CD4-positive, CD25-positive, alpha-beta regulatory T cell (primary cell): ENCODE data around the gene CANT1. TPM values are rescaled to one million over a fixed set of nuclear protein-coding genes. Genes with fewer than 3 reads are reported as not detected.

Experiments used
- ATAC-seq, 2 donors: fragments of 150-1000 bp; cut with Tn5 transposase; one replicate each; pipeline ENCODE4 v1.10.0; 2021; ENCODE audit warnings: low read depth in 2 of 2, moderate number of reproducible peaks in 2 of 2, moderate library complexity in 1 of 2
- DNase-seq, 3 donors: peaks; one replicate each; pipeline versions ENCODE4 v3.0.0 to v3.0.0-alpha.2; 2012 to 2022; ENCODE audit warnings: mixed read lengths in 1 of 3
- H3K27ac ChIP-seq: one replicate; pipeline ENCODE4 v1.7.0; 2013; ENCODE audit warnings: mild to moderate bottlenecking, low read length; ENCODE audit not compliant: insufficient read depth, poor library complexity, severe bottlenecking
- H3K27me3 ChIP-seq: one replicate; pipeline ENCODE4 v1.7.0; 2013; ENCODE audit warnings: low read length; ENCODE audit not compliant: control insufficient read depth, insufficient read depth
- H3K36me3 ChIP-seq: one replicate; pipeline ENCODE4 v1.7.0; 2013; ENCODE audit warnings: mild to moderate bottlenecking, low read length, moderate library complexity; ENCODE audit not compliant: control insufficient read depth, insufficient read depth
- H3K4me1 ChIP-seq: 2 replicates; pipeline ENCODE4 v1.7.0; 2013; ENCODE audit warnings: mild to moderate bottlenecking, low read length; ENCODE audit not compliant: insufficient read depth, control insufficient read depth, poor library complexity, severe bottlenecking
- H3K4me3 ChIP-seq: one replicate; pipeline ENCODE4 v1.7.0; 2013; ENCODE audit warnings: low read depth, mild to moderate bottlenecking, low read length, moderate library complexity
- H3K9me3 ChIP-seq, 2 experiments: 1 replicate in 1 of 2; 2 replicates in 1 of 2; pipeline ENCODE4 v1.7.0; 2013; ENCODE audit warnings: low read length in 2 of 2, mild to moderate bottlenecking in 1 of 2, moderate library complexity in 1 of 2; ENCODE audit not compliant: control insufficient read depth in 2 of 2
- H3K27ac Mint-ChIP-seq, 3 donors: one replicate each; pipeline ENCODE4 v1.8.0; 2020 to 2022; ENCODE audit warnings: mild to moderate bottlenecking in 3 of 3, mixed read lengths in 3 of 3, moderate library complexity in 2 of 3
- H3K27me3 Mint-ChIP-seq: one replicate; pipeline ENCODE4 v1.8.0; 2022; ENCODE audit warnings: mild to moderate bottlenecking, mixed read lengths
- H3K36me3 Mint-ChIP-seq: one replicate; pipeline ENCODE4 v1.8.0; 2020; ENCODE audit warnings: mixed read lengths
- H3K4me1 Mint-ChIP-seq, 4 donors: one replicate each; pipeline ENCODE4 v1.8.0; 2020 to 2022; ENCODE audit warnings: mixed read lengths in 4 of 4, mild to moderate bottlenecking in 1 of 4
- H3K4me3 Mint-ChIP-seq, 4 donors: one replicate each; pipeline ENCODE4 v1.8.0; 2020 to 2022; ENCODE audit warnings: mild to moderate bottlenecking in 4 of 4, mixed read lengths in 4 of 4, moderate library complexity in 3 of 4
- H3K9me3 Mint-ChIP-seq, 7 donors: one replicate each; pipeline ENCODE4 v1.8.0; 2020 to 2022; ENCODE audit warnings: mixed read lengths in 7 of 7, mild to moderate bottlenecking in 3 of 7, moderate library complexity in 2 of 7
- polyA plus RNA-seq, 4 donors: library from polyadenylated mRNA; unstranded; fragments of 300-500 nt; fragmentation: Illumina TruSeq; gene quantifications; one replicate each; pipeline ENCODE4 v1.2.3, GENCODE V29; 2021
- total RNA-seq: library from RNA; stranded (reverse); gene quantifications from one replicate; pipeline ENCODE4 v1.2.3, GENCODE V29; 2022

Gene CANT1
- total and polyA plus RNA-seq, 5 donors from 2014 or later = 8.5 to 49.6 (median 9.9) TPM

GRCh38 chr17:79041041-79041570 lies 31.5 kb upstream of the CANT1 start:
- Histone ChIP-seq H3K36me3 (no peaks in the 10 kb centered on the region), H3K4me1 (no peaks in the 10 kb centered on the region), H3K27ac (no peak overlapping the region), H3K4me3 (no peak overlapping the region), H3K27me3 (no peaks in the 10 kb centered on the region), H3K9me3 (no peaks in the 10 kb centered on the region)
- Mint-ChIP-seq H3K27me3 (no peaks in the 10 kb centered on the region), H3K4me1 (peaks cover 0 to 9% (median 4%) of the 10 kb centered on the region in 4 donors), H3K27ac (no peak overlapping the region), H3K36me3 (no peaks in the 10 kb centered on the region), H3K4me3 (no peak overlapping the region), H3K9me3 (peaks cover 0 to 1% (median 0%) of the 10 kb centered on the region in 7 donors)
- DNase-seq (no peak), ATAC-seq (no peak)

GRCh38 chr17:79039886-79040285 lies 30.3 kb upstream of the CANT1 start:
- Mint-ChIP-seq H3K27me3 (no peaks in the 10 kb centered on the region), H3K27ac (no peak overlapping the region)

GRCh38 chr17:79039171-79039570 lies 29.6 kb upstream of the CANT1 start:
- Mint-ChIP-seq H3K36me3 (no peaks in the 10 kb centered on the region), H3K9me3 (peaks cover 0 to 1% (median 0%) of the 10 kb centered on the region in 7 donors), H3K4me1 (peaks cover 0 to 4% (median 0%) of the 10 kb centered on the region in 4 donors), H3K4me3 (no peak overlapping the region), H3K27me3 (peaks cover 2% of the 10 kb centered on the region), H3K27ac (no peak overlapping the region)
- Histone ChIP-seq H3K27ac (no peak overlapping the region), H3K4me3 (no peak overlapping the region), H3K36me3 (no peaks in the 10 kb centered on the region), H3K9me3 (no peaks in the 10 kb centered on the region), H3K27me3 (no peaks in the 10 kb centered on the region), H3K4me1 (no peaks in the 10 kb centered on the region)
- DNase-seq (no peak), ATAC-seq (no peak)

More at GRCh38 chr17:79039886-79040285, 30.3 kb upstream of the CANT1 start:
- H3K36me3 ChIP-seq = no peaks in the 10 kb centered on the region
- H3K9me3 ChIP-seq = no peaks in the 10 kb centered on the region
- no peak overlapping the region for H3K27ac ChIP-seq
- H3K27me3 ChIP-seq = no peaks in the 10 kb centered on the region
- H3K9me3 Mint-ChIP-seq = peaks cover 0 to 1% (median 0%) of the 10 kb centered on the region in 7 donors
- ATAC-seq (no peak), DNase-seq (no peak)
- H3K4me3 Mint-ChIP-seq = no peak overlapping the region
- H3K4me3 ChIP-seq = no peak overlapping the region
- no peaks in the 10 kb centered on the region for H3K4me1 ChIP-seq
- peaks cover 0 to 4% (median 0%) of the 10 kb centered on the region in 4 donors for H3K4me1 Mint-ChIP-seq
- H3K36me3 Mint-ChIP-seq = no peaks in the 10 kb centered on the region

- H3K9me3 ChIP-seq = no peaks in the 10 kb centered on the region
- peaks cover 6% of the 10 kb centered on the region for H3K27me3 Mint-ChIP-seq
- DNase-seq (no peak), ATAC-seq (no peak)
- H3K27ac Mint-ChIP-seq = no peak overlapping the region
- no peak overlapping the region for H3K4me3 Mint-ChIP-seq
- no peaks in the 10 kb centered on the region for H3K4me1 ChIP-seq
- H3K4me3 ChIP-seq = no peak overlapping the region
- H3K36me3 Mint-ChIP-seq = no peaks in the 10 kb centered on the region
- peaks cover 0 to 1% (median 0%) of the 10 kb centered on the region in 7 donors for H3K9me3 Mint-ChIP-seq
- H3K27me3 ChIP-seq = no peaks in the 10 kb centered on the region
- H3K27ac ChIP-seq = no peak overlapping the region
- H3K36me3 ChIP-seq = no peaks in the 10 kb centered on the region
- H3K4me1 Mint-ChIP-seq = peaks cover 0 to 4% (median 0%) of the 10 kb centered on the region in 4 donors
These were observed 29.1 kb upstream of the CANT1 start for GRCh38 chr17:79038545-79039135.

- Histone ChIP-seq H3K4me3 (no peak overlapping the region), H3K27me3 (no peaks in the 10 kb centered on the region), H3K9me3 (no peaks in the 10 kb centered on the region), H3K27ac (no peak overlapping the region), H3K4me1 (no peaks in the 10 kb centered on the region), H3K36me3 (no peaks in the 10 kb centered on the region)
- Mint-ChIP-seq H3K27me3 (peaks cover 11% of the 10 kb centered on the region), H3K27ac (no peak overlapping the region), H3K9me3 (no peaks in the 10 kb centered on the region), H3K4me1 (no peaks in the 10 kb centered on the region), H3K4me3 (no peak overlapping the region), H3K36me3 (no peaks in the 10 kb centered on the region)
- no peak for DNase-seq
- ATAC-seq = no peak
These were observed 27.0 kb upstream of the CANT1 start for GRCh38 chr17:79036596-79036995.

- Histone ChIP-seq H3K36me3 (no peaks in the 10 kb centered on the region), H3K27ac (no peak overlapping the region), H3K9me3 (no peaks in the 10 kb centered on the region), H3K4me3 (no peak overlapping the region), H3K4me1 (no peaks in the 10 kb centered on the region), H3K27me3 (no peaks in the 10 kb centered on the region)
- Mint-ChIP-seq H3K9me3 (no peaks in the 10 kb centered on the region), H3K27ac (no peak overlapping the region), H3K4me1 (no peaks in the 10 kb centered on the region), H3K27me3 (peaks cover 11% of the 10 kb centered on the region), H3K4me3 (no peak overlapping the region), H3K36me3 (no peaks in the 10 kb centered on the region)
- ATAC-seq (no peak), DNase-seq (no peak)
These were observed 26.6 kb upstream of the CANT1 start for GRCh38 chr17:79036181-79036580.

- H3K4me1 ChIP-seq = no peaks in the 10 kb centered on the region
- H3K4me1 Mint-ChIP-seq = no peaks in the 10 kb centered on the region
- peaks cover 11% of the 10 kb centered on the region for H3K27me3 Mint-ChIP-seq
- H3K27me3 ChIP-seq = no peaks in the 10 kb centered on the region
- no peaks in the 10 kb centered on the region for H3K36me3 ChIP-seq
- no peak overlapping the region for H3K27ac Mint-ChIP-seq
- no peak overlapping the region for H3K4me3 ChIP-seq
- H3K9me3 ChIP-seq = no peaks in the 10 kb centered on the region
- H3K9me3 Mint-ChIP-seq = no peaks in the 10 kb centered on the region
- H3K27ac ChIP-seq = no peak overlapping the region
- no peaks in the 10 kb centered on the region for H3K36me3 Mint-ChIP-seq
- DNase-seq (no peak), ATAC-seq (no peak)
- H3K4me3 Mint-ChIP-seq = no peak overlapping the region
These were observed 26.1 kb upstream of the CANT1 start for GRCh38 chr17:79035686-79036085.

- Mint-ChIP-seq H3K4me3 (no peak overlapping the region), H3K27me3 (peaks cover 14% of the 10 kb centered on the region), H3K36me3 (no peaks in the 10 kb centered on the region), H3K9me3 (no peaks in the 10 kb centered on the region), H3K27ac (no peak overlapping the region), H3K4me1 (no peaks in the 10 kb centered on the region)
- Histone ChIP-seq H3K4me1 (no peaks in the 10 kb centered on the region), H3K4me3 (no peak overlapping the region), H3K27me3 (no peaks in the 10 kb centered on the region), H3K9me3 (no peaks in the 10 kb centered on the region), H3K27ac (no peak overlapping the region), H3K36me3 (no peaks in the 10 kb centered on the region)
- ATAC-seq = no peak
- no peak for DNase-seq
These were observed 25.4 kb upstream of the CANT1 start for GRCh38 chr17:79034931-79035485.
